HG03064 (cell line): ENCODE results near the gene C3orf52.

Source experiments
- ATAC-seq: cut with Tn5 transposase; IDR thresholded peaks from one replicate; pipeline ENCODE4 v1.9.1; 2021; ENCODE audit warnings: low read depth; ENCODE audit not compliant: unreplicated experiment

The C3orf52 gene

GRCh38 chr3:112085735-112086075 is 484 bp upstream of the C3orf52 start:
- no peak for ATAC-seq

GRCh38 chr3:112086875-112087524 is 811 bp downstream of the C3orf52 start:
- ATAC-seq: no peak

- no peak for ATAC-seq
These were observed 1.6 kb downstream of the C3orf52 start for GRCh38 chr3:112087746-112088145.

GRCh38 chr3:112088944-112089343 is 2.8 kb downstream of the C3orf52 start:
- ATAC-seq: no peak

- no peak for ATAC-seq
These were observed 4.0 kb downstream of the C3orf52 start for GRCh38 chr3:112089956-112090886.

GRCh38 chr3:112090887-112091586 is 4.8 kb downstream of the C3orf52 start:
- no peak for ATAC-seq

GRCh38 chr3:112092496-112093179 is 6.4 kb downstream of the C3orf52 start:
- no peak for ATAC-seq

- no peak for ATAC-seq
These were observed 7.0 kb downstream of the C3orf52 start for GRCh38 chr3:112093180-112093522.

- no peak for ATAC-seq
These were observed 9.5 kb downstream of the C3orf52 start for GRCh38 chr3:112095731-112096130.

GRCh38 chr3:112096176-112096575 is 10.0 kb downstream of the C3orf52 start:
- ATAC-seq: no peak

- ATAC-seq: no peak
These were observed 11.2 kb downstream of the C3orf52 start for GRCh38 chr3:112097378-112097777.

- no peak for ATAC-seq
These were observed 15.7 kb downstream of the C3orf52 start for GRCh38 chr3:112101916-112102315.

GRCh38 chr3:112104774-112105173 is 18.6 kb downstream of the C3orf52 start:
- ATAC-seq: no peak

GRCh38 chr3:112109322-112109721 is 23.1 kb downstream of the C3orf52 start:
- ATAC-seq: no peak

- ATAC-seq: no peak
These were observed 25.7 kb downstream of the C3orf52 start for GRCh38 chr3:112111785-112112402.

- no peak for ATAC-seq
These were observed 28.5 kb downstream of the C3orf52 start for GRCh38 chr3:112114576-112115160.

- no peak for ATAC-seq
These were observed 29.1 kb downstream of the C3orf52 start for GRCh38 chr3:112115161-112115739.

- ATAC-seq: no peak
These were observed 29.7 kb downstream of the C3orf52 start for GRCh38 chr3:112115806-112116383.

GRCh38 chr3:112116748-112117186 is 30.6 kb downstream of the C3orf52 start:
- no peak for ATAC-seq
